ENCODE results near the gene OR10V1. TPM values are rescaled to one million over a fixed set of nuclear protein-coding genes. Genes with fewer than 3 reads are reported as not detected.

Gene OR10V1
- total and polyA plus RNA-seq, 2 experiments from 2014 or later = not detected

DNA sequence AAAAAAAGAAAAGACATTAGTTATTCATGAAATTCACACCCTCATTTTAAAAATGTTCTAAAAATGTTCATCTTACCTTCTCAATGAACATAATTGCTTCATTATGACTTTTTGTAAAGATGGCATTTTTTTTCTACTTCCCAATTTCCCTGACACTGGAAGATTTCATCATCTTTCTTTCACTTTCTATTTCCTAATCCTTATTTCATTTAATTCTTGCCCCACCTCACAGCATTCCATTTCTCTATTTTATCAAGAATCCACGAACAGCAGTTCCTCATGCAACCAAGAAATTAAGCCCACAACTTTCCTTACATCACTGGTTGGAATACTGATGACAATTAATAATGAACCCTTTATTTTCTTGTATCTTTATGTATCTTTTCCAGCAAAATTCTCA lies 46.7 kb downstream of the OR10V1 start:
- peaks cover 16% of the 10 kb centered on the region for H3K4me1 Mint-ChIP-seq
- Histone ChIP-seq H3K79me2 (replicated peaks; ENCODE audit: insufficient read depth) (peaks cover 21% of the 10 kb centered on the region), H3K27me3 (ENCODE audit: insufficient read depth) (no peaks in the 10 kb centered on the region)

More for the DNA sequence above, 46.7 kb downstream of the OR10V1 start:
- Histone ChIP-seq H3F3A (replicated peaks; ENCODE audit: low read depth) (no peaks in the 10 kb centered on the region), H3K4me3 (no peak overlapping the region), H2AFZ (no peak overlapping the region), H3K9me2 (ENCODE audit: insufficient read depth) (no peaks in the 10 kb centered on the region), H3K36me3 (ENCODE audit: insufficient read depth) (peaks cover 34% of the 10 kb centered on the region), H3K27ac (ENCODE audit: low read depth) (no peak overlapping the region), H3K4me1 (ENCODE audit: insufficient read depth) (peaks cover 15% of the 10 kb centered on the region), H4K20me1 (replicated peaks; ENCODE audit: insufficient read depth) (0 out of 2 replicates have a peak, but pooled peaks cover 5% of the 10 kb centered on the region), H3K4me2 (no peak overlapping the region)
- DNase-seq (ENCODE audit: low spot score) (no peak), ATAC-seq (no peak)
- H3K9me3 Mint-ChIP-seq = no peaks in the 10 kb centered on the region
- peaks cover 30% of the 10 kb centered on the region for H3K36me3 Mint-ChIP-seq (ENCODE audit: low read depth)
- no peak overlapping the region; the same call in 1 of the 2 replicates for H3K27ac Mint-ChIP-seq
- H3K27me3 Mint-ChIP-seq (ENCODE audit: insufficient read depth, low read depth, poor library complexity) = peaks cover 5% of the 10 kb centered on the region
- peak overlapping the region; percentile 87 for H3K4me3 Mint-ChIP-seq
- TF ChIP-seq EZH2 (IDR thresholded peaks at IDR 0.05; ENCODE audit: low read depth, unreplicated experiment) = no peak
- TF ChIP-seq EZH2phosphoT487 (IDR thresholded peaks at IDR 0.05; ENCODE audit: unreplicated experiment) = no peak
- no peak for TF ChIP-seq POLR2AphosphoS5 (IDR thresholded peaks at IDR 0.05; ENCODE audit: low read depth)
- TF ChIP-seq ZNF114 (CRISPR knock-in tag; IDR thresholded peaks at IDR 0.05) = no peak
- no peak for TF ChIP-seq ZNF331 (CRISPR knock-in tag; IDR thresholded peaks at IDR 0.05; ENCODE audit: low read depth)
- TF ChIP-seq NANOG (IDR thresholded peaks at IDR 0.05; ENCODE audit: borderline replicate concordance) = no peak
- no peak for TF ChIP-seq CREB1 (CRISPR knock-in tag; IDR thresholded peaks at IDR 0.05; ENCODE audit: low read depth)
- TF ChIP-seq STAT1 (IDR thresholded peaks at IDR 0.05; ENCODE audit: unreplicated experiment) = no peak
- no peak for TF ChIP-seq REST (IDR thresholded peaks at IDR 0.05; ENCODE audit: unreplicated experiment)
- TF ChIP-seq, protein P1, sequence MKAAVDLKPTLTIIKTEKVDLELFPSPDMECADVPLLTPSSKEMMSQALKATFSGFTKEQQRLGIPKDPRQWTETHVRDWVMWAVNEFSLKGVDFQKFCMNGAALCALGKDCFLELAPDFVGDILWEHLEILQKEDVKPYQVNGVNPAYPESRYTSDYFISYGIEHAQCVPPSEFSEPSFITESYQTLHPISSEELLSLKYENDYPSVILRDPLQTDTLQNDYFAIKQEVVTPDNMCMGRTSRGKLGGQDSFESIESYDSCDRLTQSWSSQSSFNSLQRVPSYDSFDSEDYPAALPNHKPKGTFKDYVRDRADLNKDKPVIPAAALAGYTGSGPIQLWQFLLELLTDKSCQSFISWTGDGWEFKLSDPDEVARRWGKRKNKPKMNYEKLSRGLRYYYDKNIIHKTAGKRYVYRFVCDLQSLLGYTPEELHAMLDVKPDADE (IDR thresholded peaks at IDR 0.05) = no peak
- TF ChIP-seq, protein P2, sequence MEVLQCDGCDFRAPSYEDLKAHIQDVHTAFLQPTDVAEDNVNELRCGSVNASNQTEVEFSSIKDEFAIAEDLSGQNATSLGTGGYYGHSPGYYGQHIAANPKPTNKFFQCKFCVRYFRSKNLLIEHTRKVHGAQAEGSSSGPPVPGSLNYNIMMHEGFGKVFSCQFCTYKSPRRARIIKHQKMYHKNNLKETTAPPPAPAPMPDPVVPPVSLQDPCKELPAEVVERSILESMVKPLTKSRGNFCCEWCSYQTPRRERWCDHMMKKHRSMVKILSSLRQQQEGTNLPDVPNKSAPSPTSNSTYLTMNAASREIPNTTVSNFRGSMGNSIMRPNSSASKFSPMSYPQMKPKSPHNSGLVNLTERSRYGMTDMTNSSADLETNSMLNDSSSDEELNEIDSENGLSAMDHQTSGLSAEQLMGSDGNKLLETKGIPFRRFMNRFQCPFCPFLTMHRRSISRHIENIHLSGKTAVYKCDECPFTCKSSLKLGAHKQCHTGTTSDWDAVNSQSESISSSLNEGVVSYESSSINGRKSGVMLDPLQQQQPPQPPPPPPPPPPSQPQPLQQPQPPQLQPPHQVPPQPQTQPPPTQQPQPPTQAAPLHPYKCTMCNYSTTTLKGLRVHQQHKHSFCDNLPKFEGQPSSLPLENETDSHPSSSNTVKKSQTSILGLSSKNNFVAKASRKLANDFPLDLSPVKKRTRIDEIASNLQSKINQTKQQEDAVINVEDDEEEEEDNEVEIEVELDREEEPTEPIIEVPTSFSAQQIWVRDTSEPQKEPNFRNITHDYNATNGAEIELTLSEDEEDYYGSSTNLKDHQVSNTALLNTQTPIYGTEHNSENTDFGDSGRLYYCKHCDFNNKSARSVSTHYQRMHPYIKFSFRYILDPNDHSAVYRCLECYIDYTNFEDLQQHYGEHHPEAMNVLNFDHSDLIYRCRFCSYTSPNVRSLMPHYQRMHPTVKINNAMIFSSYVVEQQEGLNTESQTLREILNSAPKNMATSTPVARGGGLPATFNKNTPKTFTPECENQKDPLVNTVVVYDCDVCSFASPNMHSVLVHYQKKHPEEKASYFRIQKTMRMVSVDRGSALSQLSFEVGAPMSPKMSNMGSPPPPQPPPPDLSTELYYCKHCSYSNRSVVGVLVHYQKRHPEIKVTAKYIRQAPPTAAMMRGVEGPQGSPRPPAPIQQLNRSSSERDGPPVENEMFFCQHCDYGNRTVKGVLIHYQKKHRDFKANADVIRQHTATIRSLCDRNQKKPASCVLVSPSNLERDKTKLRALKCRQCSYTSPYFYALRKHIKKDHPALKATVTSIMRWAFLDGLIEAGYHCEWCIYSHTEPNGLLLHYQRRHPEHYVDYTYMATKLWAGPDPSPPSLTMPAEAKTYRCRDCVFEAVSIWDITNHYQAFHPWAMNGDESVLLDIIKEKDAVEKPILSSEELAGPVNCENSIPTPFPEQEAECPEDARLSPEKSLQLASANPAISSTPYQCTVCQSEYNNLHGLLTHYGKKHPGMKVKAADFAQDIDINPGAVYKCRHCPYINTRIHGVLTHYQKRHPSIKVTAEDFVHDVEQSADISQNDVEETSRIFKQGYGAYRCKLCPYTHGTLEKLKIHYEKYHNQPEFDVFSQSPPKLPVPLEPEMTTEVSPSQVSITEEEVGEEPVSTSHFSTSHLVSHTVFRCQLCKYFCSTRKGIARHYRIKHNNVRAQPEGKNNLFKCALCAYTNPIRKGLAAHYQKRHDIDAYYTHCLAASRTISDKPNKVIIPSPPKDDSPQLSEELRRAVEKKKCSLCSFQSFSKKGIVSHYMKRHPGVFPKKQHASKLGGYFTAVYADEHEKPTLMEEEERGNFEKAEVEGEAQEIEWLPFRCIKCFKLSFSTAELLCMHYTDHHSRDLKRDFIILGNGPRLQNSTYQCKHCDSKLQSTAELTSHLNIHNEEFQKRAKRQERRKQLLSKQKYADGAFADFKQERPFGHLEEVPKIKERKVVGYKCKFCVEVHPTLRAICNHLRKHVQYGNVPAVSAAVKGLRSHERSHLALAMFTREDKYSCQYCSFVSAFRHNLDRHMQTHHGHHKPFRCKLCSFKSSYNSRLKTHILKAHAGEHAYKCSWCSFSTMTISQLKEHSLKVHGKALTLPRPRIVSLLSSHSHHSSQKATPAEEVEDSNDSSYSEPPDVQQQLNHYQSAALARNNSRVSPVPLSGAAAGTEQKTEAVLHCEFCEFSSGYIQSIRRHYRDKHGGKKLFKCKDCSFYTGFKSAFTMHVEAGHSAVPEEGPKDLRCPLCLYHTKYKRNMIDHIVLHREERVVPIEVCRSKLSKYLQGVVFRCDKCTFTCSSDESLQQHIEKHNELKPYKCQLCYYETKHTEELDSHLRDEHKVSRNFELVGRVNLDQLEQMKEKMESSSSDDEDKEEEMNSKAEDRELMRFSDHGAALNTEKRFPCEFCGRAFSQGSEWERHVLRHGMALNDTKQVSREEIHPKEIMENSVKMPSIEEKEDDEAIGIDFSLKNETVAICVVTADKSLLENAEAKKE (CRISPR knock-in tag; IDR thresholded peaks at IDR 0.05) = no peak
- TF ChIP-seq, protein P3, sequence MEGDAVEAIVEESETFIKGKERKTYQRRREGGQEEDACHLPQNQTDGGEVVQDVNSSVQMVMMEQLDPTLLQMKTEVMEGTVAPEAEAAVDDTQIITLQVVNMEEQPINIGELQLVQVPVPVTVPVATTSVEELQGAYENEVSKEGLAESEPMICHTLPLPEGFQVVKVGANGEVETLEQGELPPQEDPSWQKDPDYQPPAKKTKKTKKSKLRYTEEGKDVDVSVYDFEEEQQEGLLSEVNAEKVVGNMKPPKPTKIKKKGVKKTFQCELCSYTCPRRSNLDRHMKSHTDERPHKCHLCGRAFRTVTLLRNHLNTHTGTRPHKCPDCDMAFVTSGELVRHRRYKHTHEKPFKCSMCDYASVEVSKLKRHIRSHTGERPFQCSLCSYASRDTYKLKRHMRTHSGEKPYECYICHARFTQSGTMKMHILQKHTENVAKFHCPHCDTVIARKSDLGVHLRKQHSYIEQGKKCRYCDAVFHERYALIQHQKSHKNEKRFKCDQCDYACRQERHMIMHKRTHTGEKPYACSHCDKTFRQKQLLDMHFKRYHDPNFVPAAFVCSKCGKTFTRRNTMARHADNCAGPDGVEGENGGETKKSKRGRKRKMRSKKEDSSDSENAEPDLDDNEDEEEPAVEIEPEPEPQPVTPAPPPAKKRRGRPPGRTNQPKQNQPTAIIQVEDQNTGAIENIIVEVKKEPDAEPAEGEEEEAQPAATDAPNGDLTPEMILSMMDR (conservative IDR thresholded peaks at IDR 0.05; ENCODE audit: low read depth in 2 of 2) = no peak
- no peak for TF ChIP-seq JUNB (IDR thresholded peaks at IDR 0.05; ENCODE audit: unreplicated experiment)
